GM10266 (cell line): ENCODE results near the gene CSGALNACT2.
A peak's percentile ranks its signal among the peaks of the same experiment; 100 is the strongest.
"Not testable (repeated sequence)": the region's sequence is repeated elsewhere in the genome, so short reads cannot be mapped to it uniquely, and the experiment has no call there.

Source experiments
- DNase-seq: peaks from one replicate; pipeline ENCODE4 v3.0.0; 2012; ENCODE audit errors: extremely low spot score
- TF ChIP-seq, protein P1 (sequence below): IDR thresholded peaks from 2 replicates; pipeline ENCODE4 v1.5.1; 2012; ENCODE audit warnings: mild to moderate bottlenecking, low read depth; ENCODE audit not compliant: control insufficient read depth, insufficient read depth; ENCODE audit errors: missing control alignments

The CSGALNACT2 gene

DNA sequence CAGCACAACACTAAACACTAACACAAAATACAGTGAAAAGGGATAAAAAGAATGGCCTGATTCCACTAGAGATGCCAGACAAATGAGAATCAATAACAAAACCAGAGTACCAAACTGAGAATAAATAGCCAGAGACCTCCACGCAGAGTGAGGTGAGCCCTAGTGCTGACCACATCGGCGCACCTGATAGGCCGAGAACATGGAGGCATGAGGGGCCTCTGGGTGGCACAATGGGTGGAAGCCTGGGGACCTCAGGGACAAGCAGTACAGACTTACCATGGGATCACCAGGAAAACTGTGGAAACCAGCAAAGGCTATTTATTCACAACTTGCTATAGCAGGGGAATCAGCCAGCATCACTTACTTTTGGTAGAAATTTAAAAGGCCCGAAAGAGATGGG, 1.8 kb upstream of the CSGALNACT2 start:
- DNase-seq: no peak
- TF ChIP-seq, protein P1, sequence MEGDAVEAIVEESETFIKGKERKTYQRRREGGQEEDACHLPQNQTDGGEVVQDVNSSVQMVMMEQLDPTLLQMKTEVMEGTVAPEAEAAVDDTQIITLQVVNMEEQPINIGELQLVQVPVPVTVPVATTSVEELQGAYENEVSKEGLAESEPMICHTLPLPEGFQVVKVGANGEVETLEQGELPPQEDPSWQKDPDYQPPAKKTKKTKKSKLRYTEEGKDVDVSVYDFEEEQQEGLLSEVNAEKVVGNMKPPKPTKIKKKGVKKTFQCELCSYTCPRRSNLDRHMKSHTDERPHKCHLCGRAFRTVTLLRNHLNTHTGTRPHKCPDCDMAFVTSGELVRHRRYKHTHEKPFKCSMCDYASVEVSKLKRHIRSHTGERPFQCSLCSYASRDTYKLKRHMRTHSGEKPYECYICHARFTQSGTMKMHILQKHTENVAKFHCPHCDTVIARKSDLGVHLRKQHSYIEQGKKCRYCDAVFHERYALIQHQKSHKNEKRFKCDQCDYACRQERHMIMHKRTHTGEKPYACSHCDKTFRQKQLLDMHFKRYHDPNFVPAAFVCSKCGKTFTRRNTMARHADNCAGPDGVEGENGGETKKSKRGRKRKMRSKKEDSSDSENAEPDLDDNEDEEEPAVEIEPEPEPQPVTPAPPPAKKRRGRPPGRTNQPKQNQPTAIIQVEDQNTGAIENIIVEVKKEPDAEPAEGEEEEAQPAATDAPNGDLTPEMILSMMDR: no peak

DNA sequence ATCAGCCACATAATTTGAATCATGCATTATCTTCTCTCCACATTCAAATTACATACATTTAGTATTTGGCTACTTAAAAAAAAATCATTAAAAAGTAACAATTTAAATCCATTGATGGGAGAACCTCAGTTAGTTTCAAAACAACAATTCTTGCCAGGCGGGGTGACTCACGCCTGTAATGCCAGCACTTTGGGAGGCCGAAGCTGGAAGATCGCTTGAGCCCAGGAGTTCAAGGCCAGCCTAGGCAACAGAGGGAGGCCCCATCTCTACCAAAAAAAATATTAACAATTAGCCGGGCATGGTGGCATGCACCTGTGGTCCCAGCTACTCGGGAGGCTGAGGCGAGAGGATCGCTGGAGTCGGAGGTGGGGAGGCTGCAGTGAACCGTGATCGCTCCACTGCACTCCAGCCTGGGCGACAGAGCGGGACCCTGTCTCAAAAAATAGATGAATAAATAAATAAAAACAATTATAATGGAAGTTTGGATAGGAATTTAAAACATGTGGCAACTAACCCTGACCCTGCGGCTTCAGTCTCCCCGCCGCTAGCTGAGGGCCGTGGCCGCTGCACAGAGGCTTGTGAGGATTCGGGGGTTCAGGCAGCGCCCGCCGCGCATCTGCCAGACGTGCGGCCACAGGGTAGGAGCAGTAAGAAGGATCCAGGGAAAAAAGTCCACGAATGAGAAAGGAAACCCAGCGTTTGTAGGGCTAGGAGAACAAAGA, 1.1 kb upstream of the CSGALNACT2 start:
- DNase-seq: no peak
- TF ChIP-seq, protein P1: no peak

- DNase-seq: peak; percentile 68
- TF ChIP-seq, protein P1: peak; percentile 17
Measured at GRCh38 chr10:43137717-43138020, 576 bp upstream of the CSGALNACT2 start.

DNA sequence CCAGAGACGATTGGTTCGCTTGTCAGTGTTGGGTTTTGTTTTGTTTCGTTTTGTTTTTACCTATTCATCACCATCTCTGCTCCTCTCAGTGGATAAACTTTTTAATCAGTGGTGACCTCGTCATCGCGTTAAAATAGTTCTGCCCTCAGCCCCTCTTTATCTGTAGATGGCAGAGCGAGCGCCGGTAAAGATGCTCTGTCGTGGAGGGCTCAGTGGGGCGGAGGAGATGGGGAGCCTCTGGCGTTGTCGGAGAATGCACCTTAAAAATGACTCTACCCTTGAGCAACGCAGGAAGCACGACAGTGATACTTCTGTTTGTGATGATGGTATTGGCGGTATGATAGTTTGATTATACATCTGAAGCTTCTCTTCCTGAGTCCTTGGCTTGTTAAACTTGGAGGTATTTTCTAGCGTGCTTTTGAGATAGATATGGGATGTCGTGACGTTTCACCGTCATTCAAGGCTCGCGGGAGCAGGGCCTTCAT, 554 bp downstream of the CSGALNACT2 start:
- TF ChIP-seq, protein P1: no peak
- peak; percentile 65 for DNase-seq

GRCh38 chr10:43141421-43141820, 3.2 kb downstream of the CSGALNACT2 start:
- TF ChIP-seq, protein P1: no peak
- no peak for DNase-seq

GRCh38 chr10:43145311-43145710, 7.1 kb downstream of the CSGALNACT2 start:
- TF ChIP-seq, protein P1: no peak
- no peak for DNase-seq

GRCh38 chr10:43145936-43146335, 7.7 kb downstream of the CSGALNACT2 start:
- DNase-seq: not testable (repeated sequence)

- no peak for DNase-seq
- TF ChIP-seq, protein P1: no peak
Measured at GRCh38 chr10:43151371-43151770, 13.1 kb downstream of the CSGALNACT2 start.
